GM21619 (cell line): Measurements from ENCODE around the gene HAO1.
"Not testable (repeated sequence)": the region's sequence is repeated elsewhere in the genome, so short reads cannot be mapped to it uniquely, and the experiment has no call there.

Experiments
- ATAC-seq: cut with Tn5 transposase; IDR thresholded peaks from one replicate; pipeline ENCODE4 v1.9.1; 2021; ENCODE audit not compliant: unreplicated experiment

Gene HAO1

GRCh38 chr20:7858734-7859250, 81.5 kb downstream of the HAO1 start:
- no peak for ATAC-seq

DNA sequence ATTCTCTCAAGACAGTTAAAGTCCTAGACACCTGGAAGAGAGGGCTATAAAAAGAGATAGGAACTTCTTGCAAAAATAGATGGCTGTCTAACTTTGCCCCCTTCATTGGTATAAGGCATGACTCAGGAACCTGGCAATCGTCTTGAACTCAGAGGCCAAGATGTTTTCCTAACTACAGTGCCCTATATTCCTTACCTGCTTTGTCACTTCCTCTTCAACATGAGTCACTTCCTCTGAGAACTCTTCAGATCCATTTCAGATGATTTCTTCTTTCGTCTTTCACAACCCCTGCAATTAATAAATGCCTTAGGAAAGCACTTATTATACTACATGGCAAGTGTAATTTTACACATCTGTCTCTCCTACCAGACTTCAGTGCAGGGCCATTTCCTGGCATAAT, 83.5 kb downstream of the HAO1 start:
- no peak for ATAC-seq

GRCh38 chr20:7855545-7855944, 84.7 kb downstream of the HAO1 start:
- no peak for ATAC-seq

- ATAC-seq: no peak
Measured at GRCh38 chr20:7853493-7853892, 86.8 kb downstream of the HAO1 start.

GRCh38 chr20:7850775-7851490, 89.3 kb downstream of the HAO1 start:
- no peak for ATAC-seq

DNA sequence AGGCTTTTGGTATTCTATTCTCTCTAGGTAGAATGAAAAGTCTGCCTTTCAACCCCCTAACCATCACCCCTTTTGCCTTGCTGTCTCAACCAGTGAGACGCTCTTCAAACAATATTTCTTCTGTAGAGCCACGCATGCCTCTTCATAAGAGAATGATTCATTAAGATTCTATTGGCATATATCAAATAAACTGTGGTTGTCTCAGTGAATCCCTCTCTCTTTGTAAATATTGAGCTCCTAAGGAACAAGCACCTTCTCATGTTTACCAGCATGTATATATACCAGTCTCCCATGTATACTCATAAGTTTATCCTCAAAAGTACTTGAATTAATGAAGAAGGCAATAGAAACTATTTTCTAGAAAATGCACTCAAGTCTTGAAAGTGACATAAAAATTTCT, 90.6 kb downstream of the HAO1 start:
- ATAC-seq: no peak

GRCh38 chr20:7848351-7848750, 91.9 kb downstream of the HAO1 start:
- ATAC-seq: no peak

DNA sequence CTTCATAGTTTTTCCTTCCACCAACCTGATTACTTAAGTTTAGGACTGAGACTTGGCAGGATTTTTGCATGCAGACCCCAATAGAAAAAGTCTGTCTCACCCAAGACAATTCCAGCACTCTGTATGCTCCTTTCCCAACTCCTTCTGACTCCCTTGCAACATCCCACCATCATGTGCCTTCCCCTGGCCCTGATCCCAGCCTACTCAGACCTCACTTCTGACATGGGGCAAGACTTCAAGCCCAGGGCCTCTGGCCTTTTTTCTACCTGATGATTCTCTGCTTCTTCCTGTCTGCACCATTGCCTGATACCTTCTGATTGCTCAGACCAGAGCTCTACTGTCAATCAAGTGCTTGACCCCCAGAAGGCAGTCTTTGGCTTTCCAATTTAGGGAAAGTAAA, 96.6 kb downstream of the HAO1 start:
- no peak for ATAC-seq

GRCh38 chr20:7841971-7842310, 98.3 kb downstream of the HAO1 start:
- ATAC-seq: no peak

GRCh38 chr20:7841291-7841970, 98.8 kb downstream of the HAO1 start:
- no peak for ATAC-seq

DNA sequence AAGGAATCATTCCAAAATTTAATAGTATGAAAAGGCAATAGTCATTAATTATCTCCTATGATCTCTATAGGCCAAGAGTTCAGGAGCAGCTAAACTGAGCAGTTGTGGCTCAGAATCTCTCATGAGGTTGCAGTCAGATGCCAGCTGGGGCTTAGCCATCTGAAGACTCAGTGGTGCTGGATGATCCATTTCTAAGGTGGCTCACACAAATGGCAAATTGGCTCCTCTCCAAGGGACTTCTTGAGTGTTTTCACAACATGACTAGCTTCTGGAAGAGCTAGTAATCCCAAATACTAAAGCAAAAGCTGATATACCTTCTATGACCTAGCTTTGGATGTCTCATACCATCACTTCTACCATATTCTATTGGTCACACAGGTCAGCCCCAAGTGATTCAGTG, 104.2 kb downstream of the HAO1 start:
- no peak for ATAC-seq

GRCh38 chr20:7834441-7834840, 105.8 kb downstream of the HAO1 start:
- not testable (repeated sequence) for ATAC-seq
